HG03469 (cell line): ENCODE measurements around the gene RNF32.
A peak's percentile ranks its signal among the peaks of the same experiment; 100 is the strongest.
"Not testable (repeated sequence)": the region's sequence is repeated elsewhere in the genome, so short reads cannot be mapped to it uniquely, and the experiment has no call there.

Experiments
- ATAC-seq: cut with Tn5 transposase; IDR thresholded peaks from one replicate; pipeline ENCODE4 v1.9.1; 2021; ENCODE audit warnings: mild to moderate bottlenecking, moderate library complexity, moderate number of reproducible peaks; ENCODE audit not compliant: unreplicated experiment

Gene RNF32

GRCh38 chr7:156673454-156673853 is 32.9 kb downstream of the RNF32 start:
- ATAC-seq: no peak

- ATAC-seq: no peak
These were observed 33.3 kb downstream of the RNF32 start for GRCh38 chr7:156673902-156674301.

- no peak for ATAC-seq
These were observed 35.1 kb downstream of the RNF32 start for GRCh38 chr7:156675721-156676120.

- no peak for ATAC-seq
These were observed 35.7 kb downstream of the RNF32 start for GRCh38 chr7:156676263-156676662.

GRCh38 chr7:156677374-156678054 is 36.9 kb downstream of the RNF32 start:
- no peak for ATAC-seq

GRCh38 chr7:156680281-156680680 is 39.7 kb downstream of the RNF32 start:
- no peak for ATAC-seq

- ATAC-seq: no peak
These were observed 42.4 kb downstream of the RNF32 start for GRCh38 chr7:156682928-156683327.

- ATAC-seq: no peak
These were observed 43.7 kb downstream of the RNF32 start for GRCh38 chr7:156684251-156684650.

- ATAC-seq: no peak
These were observed 44.1 kb downstream of the RNF32 start for GRCh38 chr7:156684661-156685060.

- ATAC-seq: no peak
These were observed 51.2 kb downstream of the RNF32 start for GRCh38 chr7:156691764-156692163.

GRCh38 chr7:156692849-156693248 is 52.3 kb downstream of the RNF32 start:
- no peak for ATAC-seq

- ATAC-seq: no peak
These were observed 53.1 kb downstream of the RNF32 start for GRCh38 chr7:156693627-156694026.

GRCh38 chr7:156697283-156697682 is 56.7 kb downstream of the RNF32 start:
- ATAC-seq: not testable (repeated sequence)

GRCh38 chr7:156698512-156698911 is 57.9 kb downstream of the RNF32 start:
- ATAC-seq: not testable (repeated sequence)

GRCh38 chr7:156701787-156702186 is 61.2 kb downstream of the RNF32 start:
- ATAC-seq: not testable (repeated sequence)

GRCh38 chr7:156702399-156702798 is 61.8 kb downstream of the RNF32 start:
- ATAC-seq: no peak

- no peak for ATAC-seq
These were observed 62.6 kb downstream of the RNF32 start for GRCh38 chr7:156703209-156703608.

- peak; percentile 65 for ATAC-seq
These were observed 63.4 kb downstream of the RNF32 start for GRCh38 chr7:156703773-156704482.

- no peak for ATAC-seq
These were observed 81.7 kb downstream of the RNF32 start for GRCh38 chr7:156722043-156722826.

GRCh38 chr7:156725073-156725472 is 84.5 kb downstream of the RNF32 start:
- ATAC-seq: no peak

- ATAC-seq: no peak
These were observed 85.4 kb downstream of the RNF32 start for GRCh38 chr7:156725936-156726335.
